Uterus (tissue), 2 donors: ENCODE results near the gene CDC16.

Experiments used
- POLR2A ChIP-seq, 2 donors: fragments of 450-650 bp; IDR thresholded peaks; one replicate each; pipeline ENCODE4 v1.6.1; 2016; ENCODE audit warnings: antibody characterized with exemption in 2 of 2, mild to moderate bottlenecking in 1 of 2, moderate library complexity in 1 of 2
- TF ChIP-seq, protein P1 (sequence below), 4 experiments: fragments of 200-600 bp in 2 of 4; fragments of 450-650 bp in 2 of 4; sonication (generic) in 2 of 4; IDR thresholded peaks; one replicate each; pipeline ENCODE4 v1.5.1; 2016 to 2019; ENCODE audit warnings: antibody characterized with exemption in 4 of 4, mild to moderate bottlenecking in 2 of 4, moderate library complexity in 1 of 4

DNA sequence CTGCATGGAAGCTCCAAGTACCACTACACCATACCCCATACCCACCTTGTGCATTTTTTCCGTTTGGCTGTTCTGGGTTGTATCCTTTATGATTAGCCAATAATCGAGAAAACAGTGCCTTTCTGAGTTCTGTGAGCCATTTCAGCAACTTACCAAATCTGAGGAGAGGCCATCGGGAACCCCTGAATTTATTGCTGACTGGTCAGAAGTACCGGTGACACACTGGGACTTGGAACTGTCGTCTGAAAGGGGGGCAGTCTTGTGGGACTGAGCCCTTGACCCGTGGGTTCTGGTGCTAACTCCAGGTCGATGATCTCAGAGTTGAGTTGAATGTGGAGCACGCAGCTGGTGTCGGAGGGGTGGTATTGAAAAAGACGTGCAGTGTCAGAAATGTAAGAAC is 61.8 kb downstream of the CDC16 start:
- TF ChIP-seq, protein P1, sequence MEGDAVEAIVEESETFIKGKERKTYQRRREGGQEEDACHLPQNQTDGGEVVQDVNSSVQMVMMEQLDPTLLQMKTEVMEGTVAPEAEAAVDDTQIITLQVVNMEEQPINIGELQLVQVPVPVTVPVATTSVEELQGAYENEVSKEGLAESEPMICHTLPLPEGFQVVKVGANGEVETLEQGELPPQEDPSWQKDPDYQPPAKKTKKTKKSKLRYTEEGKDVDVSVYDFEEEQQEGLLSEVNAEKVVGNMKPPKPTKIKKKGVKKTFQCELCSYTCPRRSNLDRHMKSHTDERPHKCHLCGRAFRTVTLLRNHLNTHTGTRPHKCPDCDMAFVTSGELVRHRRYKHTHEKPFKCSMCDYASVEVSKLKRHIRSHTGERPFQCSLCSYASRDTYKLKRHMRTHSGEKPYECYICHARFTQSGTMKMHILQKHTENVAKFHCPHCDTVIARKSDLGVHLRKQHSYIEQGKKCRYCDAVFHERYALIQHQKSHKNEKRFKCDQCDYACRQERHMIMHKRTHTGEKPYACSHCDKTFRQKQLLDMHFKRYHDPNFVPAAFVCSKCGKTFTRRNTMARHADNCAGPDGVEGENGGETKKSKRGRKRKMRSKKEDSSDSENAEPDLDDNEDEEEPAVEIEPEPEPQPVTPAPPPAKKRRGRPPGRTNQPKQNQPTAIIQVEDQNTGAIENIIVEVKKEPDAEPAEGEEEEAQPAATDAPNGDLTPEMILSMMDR (IDR thresholded peaks at IDR 0.05) = no peak
- no peak for TF ChIP-seq POLR2A (IDR thresholded peaks at IDR 0.05)
